H1 (cell line): ENCODE measurements around the gene ATP5F1C.

Experiments
- KDM1A ChIP-seq: fragments of 200-600, 300-600 bp; sonication (generic); IDR thresholded peaks from 2 replicates; pipeline ENCODE4 v1.7.1; 2016; ENCODE audit warnings: mild to moderate bottlenecking, low read length, borderline replicate concordance
- TBP ChIP-seq: IDR thresholded peaks from 2 replicates; pipeline ENCODE4 v1.6.1; 2011; ENCODE audit warnings: low read depth, low read length, improper control_type of control experiment
- TF ChIP-seq, protein P1 (sequence below), 3 experiments: IDR thresholded peaks; 1 replicate in 2 of 3; 2 replicates in 1 of 3; pipeline versions ENCODE4 v1.5.1 to v1.6.1; 2011; ENCODE audit warnings: low read length in 3 of 3, mild to moderate bottlenecking in 3 of 3, inconsistent platforms in 2 of 3, low read depth in 1 of 3, moderate library complexity in 1 of 3; ENCODE audit not compliant: insufficient read depth in 1 of 3; ENCODE audit errors: control extremely low read depth in 1 of 3

DNA sequence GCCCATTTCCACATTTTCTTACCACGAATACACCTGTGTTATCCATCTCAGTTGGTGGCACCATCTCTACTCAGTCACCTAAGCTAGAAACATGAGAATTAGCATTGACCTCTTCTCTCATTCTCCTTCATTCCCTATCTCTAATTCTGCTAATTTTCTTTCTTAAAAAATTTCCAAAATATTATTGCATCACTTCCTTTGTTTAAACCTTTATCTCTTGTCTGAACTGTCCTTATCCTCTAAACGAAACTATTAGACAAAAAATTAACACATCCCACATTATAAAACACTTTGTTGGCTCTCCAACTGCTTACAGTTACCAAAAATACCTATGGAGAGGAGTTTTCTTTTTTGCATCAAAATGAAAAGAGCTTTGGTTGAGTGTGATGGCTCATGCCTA lies 48.6 kb downstream of the ATP5F1C start:
- TF ChIP-seq, protein P1, sequence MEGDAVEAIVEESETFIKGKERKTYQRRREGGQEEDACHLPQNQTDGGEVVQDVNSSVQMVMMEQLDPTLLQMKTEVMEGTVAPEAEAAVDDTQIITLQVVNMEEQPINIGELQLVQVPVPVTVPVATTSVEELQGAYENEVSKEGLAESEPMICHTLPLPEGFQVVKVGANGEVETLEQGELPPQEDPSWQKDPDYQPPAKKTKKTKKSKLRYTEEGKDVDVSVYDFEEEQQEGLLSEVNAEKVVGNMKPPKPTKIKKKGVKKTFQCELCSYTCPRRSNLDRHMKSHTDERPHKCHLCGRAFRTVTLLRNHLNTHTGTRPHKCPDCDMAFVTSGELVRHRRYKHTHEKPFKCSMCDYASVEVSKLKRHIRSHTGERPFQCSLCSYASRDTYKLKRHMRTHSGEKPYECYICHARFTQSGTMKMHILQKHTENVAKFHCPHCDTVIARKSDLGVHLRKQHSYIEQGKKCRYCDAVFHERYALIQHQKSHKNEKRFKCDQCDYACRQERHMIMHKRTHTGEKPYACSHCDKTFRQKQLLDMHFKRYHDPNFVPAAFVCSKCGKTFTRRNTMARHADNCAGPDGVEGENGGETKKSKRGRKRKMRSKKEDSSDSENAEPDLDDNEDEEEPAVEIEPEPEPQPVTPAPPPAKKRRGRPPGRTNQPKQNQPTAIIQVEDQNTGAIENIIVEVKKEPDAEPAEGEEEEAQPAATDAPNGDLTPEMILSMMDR (IDR thresholded peaks at IDR 0.05; ENCODE audit: control extremely low read depth in 1 of 3, insufficient read depth in 1 of 3, low read depth in 1 of 3, low read length in 3 of 3) = no peak
- TF ChIP-seq KDM1A = no peak
- no peak for TF ChIP-seq TBP
